Tibial nerve (tissue), 3 donors: ENCODE results near the gene SFT2D2.
"Not testable (repeated sequence)": the region's sequence is repeated elsewhere in the genome, so short reads cannot be mapped to it uniquely, and the experiment has no call there.

ENCODE experiments used
- CTCF ChIP-seq, 5 experiments: fragments of 200-600 bp in 3 of 5; fragments of 450-650 bp in 2 of 5; sonication (generic) in 3 of 5; IDR thresholded peaks; one replicate each; pipeline ENCODE4 v1.5.1; 2016 to 2019; ENCODE audit warnings: antibody characterized with exemption in 5 of 5, mild to moderate bottlenecking in 3 of 5, moderate library complexity in 2 of 5
- POLR2A ChIP-seq, 2 donors: fragments of 450-650 bp; IDR thresholded peaks; one replicate each; pipeline ENCODE4 v1.6.1; 2017; ENCODE audit warnings: antibody characterized with exemption in 2 of 2, mild to moderate bottlenecking in 2 of 2, moderate library complexity in 2 of 2

- TF ChIP-seq POLR2A, CTCF (IDR thresholded peaks at IDR 0.05): not testable (repeated sequence)
These were observed 18.1 kb upstream of the SFT2D2 start for GRCh38 chr1:168207673-168208072.
